Measurements from ENCODE around the gene CCDC6.

- TF ChIP-seq CTCF (IDR thresholded peaks at IDR 0.05) = no peak
- TF ChIP-seq POLR2A (IDR thresholded peaks at IDR 0.05) = no peak
- no peak for TF ChIP-seq EP300 (IDR thresholded peaks at IDR 0.05)
Measured at GRCh38 chr10:59867590-59867989, 38.8 kb downstream of the CCDC6 start.

Data from suprapubic skin (tissue), 3 donors.